Thoracic aorta (tissue), 2 donors: ENCODE measurements around the gene POTEB3. TPM values are rescaled to one million over a fixed set of nuclear protein-coding genes. Genes with fewer than 3 reads are reported as not detected.
"Not testable (repeated sequence)": the region's sequence is repeated elsewhere in the genome, so short reads cannot be mapped to it uniquely, and the experiment has no call there.

Source experiments
- ATAC-seq: fragments of 150-250 bp; one replicate; pipeline ENCODE4 v1.8.0; 2017; ENCODE audit warnings: low read depth; ENCODE audit not compliant: insufficient number of reproducible peaks, low FRiP score
- DNase-seq: peaks from one replicate; pipeline ENCODE4 v3.0.0-alpha.2; 2020; ENCODE audit warnings: low spot score
- H3K27ac ChIP-seq, 2 donors: fragments of 200-600 bp; sonication (generic); 1 replicate in 1 of 2; 2 replicates in 1 of 2; pipeline ENCODE4 v1.5.1; 2016; ENCODE audit warnings: mild to moderate bottlenecking in 2 of 2, moderate library complexity in 2 of 2
- H3K27me3 ChIP-seq: fragments of 200-600 bp; sonication (generic); replicated peaks from 2 replicates; pipeline ENCODE4 v1.6.0; 2016; ENCODE audit warnings: mild to moderate bottlenecking; ENCODE audit not compliant: insufficient read depth
- H3K36me3 ChIP-seq: fragments of 200-600 bp; sonication (generic); one replicate; pipeline ENCODE4 v1.5.1; 2016
- H3K4me1 ChIP-seq, 2 donors: fragments of 200-600 bp; sonication (generic); 1 replicate in 1 of 2; 2 replicates in 1 of 2; pipeline versions ENCODE4 v1.5.1 to v1.6.0; 2016; ENCODE audit warnings: low read depth in 2 of 2, mild to moderate bottlenecking in 1 of 2; ENCODE audit not compliant: control insufficient read depth in 1 of 2
- H3K4me3 ChIP-seq: fragments of 200-600 bp; sonication (generic); 2 replicates; pipeline ENCODE4 v1.5.1; 2016; ENCODE audit warnings: mild to moderate bottlenecking
- H3K9me3 ChIP-seq: fragments of 200-600 bp; sonication (generic); 2 replicates; pipeline ENCODE4 v1.5.1; 2016
- total RNA-seq, 2 donors: library from RNA; depleted of rRNA; stranded (reverse); fragments of >200 nt; gene quantifications; one replicate each; pipeline versions ENCODE4 v1.1.0 to v1.2.3, GENCODE V29; 2016

The POTEB3 gene
- total RNA-seq, result not detected

DNA sequence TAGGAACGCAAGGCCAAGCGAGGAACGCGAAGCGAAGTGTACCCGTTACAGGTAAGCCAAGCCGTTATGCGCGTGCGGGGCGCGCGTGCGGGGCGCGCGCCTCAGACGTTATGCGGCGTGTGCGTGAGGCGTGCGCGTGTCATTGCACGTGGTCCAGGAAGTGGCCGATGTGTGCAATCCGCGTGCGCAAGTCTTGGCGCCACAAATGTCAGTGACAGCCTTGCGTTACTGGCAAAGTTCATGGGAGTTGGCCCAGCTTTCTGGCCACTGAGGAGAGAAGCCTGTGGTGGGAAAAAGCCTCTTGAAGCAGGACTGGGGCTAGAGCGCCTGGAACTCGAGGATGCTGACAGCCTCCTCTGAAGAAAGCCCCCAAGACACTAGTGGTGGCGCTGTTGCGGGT is at the start of gene POTEB3:
Gene POTEB3, minus strand, starts transcription at position 101 of the 400 bp plus-strand sequence. CDS start 488 bp downstream, outside the sequence.
- not testable (repeated sequence) for DNase-seq, H3K4me1 ChIP-seq, H3K9me3 ChIP-seq, H3K27me3 ChIP-seq, H3K4me3 ChIP-seq, H3K36me3 ChIP-seq, H3K27ac ChIP-seq, ATAC-seq

DNA sequence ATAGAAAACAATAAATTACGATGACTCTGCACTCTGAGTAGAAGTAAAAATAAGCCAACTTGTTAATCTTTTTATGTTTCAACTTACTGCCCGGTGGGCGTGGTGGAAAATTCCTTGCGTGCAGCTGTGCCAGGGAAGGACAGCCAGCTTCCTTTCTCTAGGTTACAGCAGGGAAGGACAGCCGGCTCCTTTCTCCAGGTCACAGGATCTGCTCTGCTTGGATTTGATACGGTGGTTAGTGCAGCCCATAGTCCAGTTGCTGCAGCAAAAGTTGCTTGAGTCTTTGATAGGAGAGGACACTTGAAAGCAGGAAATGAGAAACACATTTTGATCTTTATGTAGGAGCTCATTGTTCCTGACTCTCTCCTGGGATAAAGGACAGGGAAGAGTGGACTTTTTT is 13.4 kb upstream of the POTEB3 start:
- H3K36me3 ChIP-seq, ATAC-seq: not testable (repeated sequence)

DNA sequence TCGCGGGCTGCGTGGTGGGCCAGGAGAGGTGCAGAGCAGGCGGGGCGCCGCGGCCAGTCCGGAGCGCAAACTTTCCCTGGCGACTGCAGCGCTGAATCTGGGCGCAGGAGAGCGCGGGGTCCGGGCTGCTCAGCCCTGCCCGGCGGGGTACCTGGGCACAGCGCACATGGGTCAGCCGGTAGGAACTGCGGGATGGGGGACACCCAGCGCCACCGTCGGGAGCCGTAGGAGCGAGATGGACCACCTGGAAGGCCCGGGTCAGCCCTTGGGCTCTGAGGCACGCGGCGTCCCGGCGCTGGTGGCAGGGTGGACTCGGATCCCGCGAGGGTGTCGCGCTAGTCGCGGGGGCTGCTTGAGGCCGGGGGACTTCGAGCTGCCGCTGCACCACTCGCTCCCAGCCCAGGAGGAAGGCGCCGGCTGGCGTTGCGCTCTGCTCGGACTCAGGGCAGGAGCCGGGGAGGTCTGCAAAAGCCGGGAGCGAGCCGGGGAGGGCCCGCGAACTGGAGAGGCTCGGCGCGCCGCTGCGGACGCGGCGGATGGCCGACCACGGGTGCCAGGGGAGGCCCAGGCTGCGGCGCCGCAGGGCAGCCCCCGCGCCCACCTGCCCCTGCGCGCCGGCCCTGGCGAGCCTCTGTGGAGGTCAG is 11.7 kb upstream of the POTEB3 start:
- not testable (repeated sequence) for H3K4me3 ChIP-seq, DNase-seq, ATAC-seq, H3K9me3 ChIP-seq, H3K36me3 ChIP-seq, H3K27me3 ChIP-seq, H3K27ac ChIP-seq, H3K4me1 ChIP-seq

More for the DNA sequence above, 13.4 kb upstream of the POTEB3 start:
- not testable (repeated sequence) for DNase-seq, H3K27ac ChIP-seq, H3K4me1 ChIP-seq, H3K4me3 ChIP-seq, H3K9me3 ChIP-seq, H3K27me3 ChIP-seq

DNA sequence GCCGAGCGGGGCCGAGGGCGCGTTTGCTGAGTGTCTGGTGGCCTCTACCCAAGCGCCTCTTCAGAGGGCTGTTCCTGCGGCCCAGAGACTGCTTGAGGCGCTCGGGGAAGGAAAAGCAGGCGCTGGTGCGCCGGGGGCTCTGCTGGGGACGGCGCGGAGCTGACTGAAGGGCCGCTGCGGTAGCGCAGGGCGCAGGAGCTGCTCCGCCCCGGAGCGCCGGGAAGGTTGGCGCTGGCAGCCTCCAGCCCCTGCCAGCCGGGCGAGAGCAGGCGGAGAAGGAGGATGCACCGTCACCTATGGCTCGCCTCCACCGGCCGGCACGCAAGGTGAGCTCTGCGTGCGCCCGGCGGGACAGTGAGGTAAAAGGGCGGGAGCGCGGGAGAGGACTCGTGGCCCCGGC is 11.2 kb upstream of the POTEB3 start:
- ATAC-seq, H3K4me1 ChIP-seq: not testable (repeated sequence)

DNA sequence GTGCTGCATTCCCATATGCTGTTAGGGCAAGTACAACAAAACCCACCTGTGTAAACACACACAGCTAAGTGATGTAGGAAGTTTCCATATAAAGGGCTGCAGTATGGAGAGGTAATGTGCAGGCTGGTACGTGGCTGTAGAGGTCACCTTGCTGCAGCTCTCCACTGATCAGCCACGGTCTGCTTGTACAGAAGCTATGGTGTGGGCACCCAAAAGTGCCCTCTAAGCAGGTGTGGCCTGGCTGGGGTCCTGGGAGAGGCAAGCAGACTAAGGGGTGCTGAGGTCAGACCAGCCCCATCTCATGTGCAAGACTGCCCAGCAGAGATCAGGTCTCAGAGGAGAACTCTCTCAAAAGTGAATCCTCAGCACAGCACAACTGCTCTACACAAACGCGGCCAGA is 32.9 kb downstream of the POTEB3 start:
- H3K36me3 ChIP-seq, H3K27me3 ChIP-seq, DNase-seq, ATAC-seq, H3K9me3 ChIP-seq, H3K4me3 ChIP-seq, H3K4me1 ChIP-seq, H3K27ac ChIP-seq: not testable (repeated sequence)

More for the DNA sequence above, 11.2 kb upstream of the POTEB3 start:
- not testable (repeated sequence) for H3K27me3 ChIP-seq, H3K4me3 ChIP-seq, H3K27ac ChIP-seq, H3K36me3 ChIP-seq, H3K9me3 ChIP-seq, DNase-seq

DNA sequence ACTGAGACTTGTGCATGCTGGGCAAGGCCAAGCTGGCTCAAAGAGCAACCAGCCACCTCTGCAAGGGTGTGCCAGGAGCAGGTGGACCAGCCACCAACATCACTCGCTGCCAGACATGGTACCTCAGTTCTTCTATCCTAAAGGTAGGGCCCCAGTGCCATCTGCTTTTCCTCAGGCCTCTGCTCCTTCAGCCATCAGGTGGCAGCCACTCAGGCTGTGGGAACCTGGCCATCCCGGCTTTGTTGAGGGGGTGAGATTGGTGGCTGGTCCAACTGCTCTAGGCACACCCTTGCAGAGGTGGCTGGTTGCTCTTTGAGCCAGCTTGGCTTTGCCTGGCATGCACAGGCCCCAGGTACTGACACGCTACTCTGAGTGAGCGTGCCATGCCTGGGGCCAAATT is 38.8 kb downstream of the POTEB3 start:
- not testable (repeated sequence) for H3K9me3 ChIP-seq, H3K27ac ChIP-seq, H3K27me3 ChIP-seq, H3K4me1 ChIP-seq, ATAC-seq, H3K36me3 ChIP-seq, DNase-seq, H3K4me3 ChIP-seq

DNA sequence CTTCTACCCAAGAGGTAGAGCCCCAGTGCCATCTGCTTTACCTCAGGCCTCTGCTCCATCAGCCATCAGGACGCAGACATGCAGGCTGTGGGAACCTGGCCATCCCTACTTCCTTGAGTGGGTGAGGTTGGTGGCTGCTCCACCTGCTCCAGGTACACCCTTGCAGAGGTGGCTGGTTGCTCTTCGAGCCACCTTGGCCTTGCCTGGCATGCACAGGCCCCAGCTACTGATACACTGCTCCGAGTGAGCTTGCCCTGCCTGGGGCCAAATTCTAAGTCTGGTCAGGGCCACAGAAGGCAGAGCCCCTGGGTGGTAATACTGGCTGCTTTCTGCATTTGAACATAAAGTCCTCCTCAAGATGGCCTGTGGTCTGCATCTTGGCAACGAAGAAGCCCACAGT is 41.2 kb downstream of the POTEB3 start:
- H3K4me3 ChIP-seq, H3K36me3 ChIP-seq, H3K27me3 ChIP-seq, H3K27ac ChIP-seq, H3K9me3 ChIP-seq, ATAC-seq, DNase-seq, H3K4me1 ChIP-seq: not testable (repeated sequence)

DNA sequence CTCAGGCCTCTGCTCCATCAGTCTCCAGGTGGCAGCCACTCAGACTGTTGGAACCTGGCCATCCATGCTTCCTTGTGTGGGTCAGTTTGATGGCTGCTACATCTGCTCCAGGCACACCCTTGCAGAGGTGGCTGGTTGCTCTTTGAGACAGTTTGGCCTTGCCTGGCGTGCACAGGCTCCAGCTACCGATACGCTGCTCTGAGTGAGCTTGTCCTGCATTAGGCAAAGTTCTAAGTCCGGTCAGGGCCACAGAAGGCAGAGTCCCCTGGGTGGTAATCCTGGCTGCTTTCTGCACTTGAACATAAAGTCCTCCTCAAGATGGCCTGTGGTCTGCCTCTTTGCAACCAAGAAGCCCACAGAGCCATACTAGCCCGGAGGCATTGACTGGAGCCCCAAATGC is 41.8 kb downstream of the POTEB3 start:
- not testable (repeated sequence) for H3K4me3 ChIP-seq, H3K36me3 ChIP-seq, H3K27me3 ChIP-seq, H3K4me1 ChIP-seq, ATAC-seq, H3K9me3 ChIP-seq, H3K27ac ChIP-seq, DNase-seq

DNA sequence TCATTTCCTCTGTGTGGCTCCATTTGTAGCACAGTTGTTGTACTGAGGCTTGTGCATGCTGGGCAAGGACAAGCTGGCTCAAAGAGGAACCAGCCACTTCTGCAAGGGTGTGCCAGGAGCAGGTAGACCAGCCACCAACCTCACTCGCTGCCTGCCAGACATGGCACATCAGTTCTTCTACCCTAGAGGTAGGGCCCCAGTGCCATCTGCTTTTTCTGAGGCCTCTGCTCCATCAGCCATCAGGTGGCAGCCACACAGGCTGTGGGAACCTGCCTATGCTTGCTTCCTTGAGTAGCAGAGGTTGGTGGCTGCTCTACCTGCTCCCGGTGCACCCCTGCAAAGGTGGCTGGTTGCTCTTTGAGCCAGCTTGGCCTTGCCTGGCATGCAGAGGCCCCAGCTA is 42.6 kb downstream of the POTEB3 start:
- DNase-seq, H3K9me3 ChIP-seq, H3K36me3 ChIP-seq, H3K4me3 ChIP-seq, H3K27ac ChIP-seq, H3K4me1 ChIP-seq, ATAC-seq, H3K27me3 ChIP-seq: not testable (repeated sequence)

DNA sequence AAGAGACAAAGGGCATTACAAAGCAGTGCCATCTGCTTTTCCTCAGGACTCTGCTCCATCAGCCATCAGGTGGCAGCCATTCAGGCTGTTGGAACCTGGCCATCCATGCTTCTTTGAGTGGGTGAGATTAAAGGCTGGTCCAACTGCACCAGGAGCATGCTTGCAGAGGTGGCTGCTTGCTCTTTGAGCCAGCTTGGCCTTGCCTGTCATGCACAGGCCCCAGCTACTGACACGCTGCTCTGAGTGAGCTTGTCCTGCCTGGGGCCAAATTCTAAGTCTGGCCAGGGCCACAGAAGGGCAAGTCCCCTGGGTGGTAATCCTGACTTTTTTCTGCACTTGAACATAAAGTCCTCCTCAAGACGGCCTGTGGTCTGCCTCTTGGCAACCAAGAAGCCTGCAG is 43.1 kb downstream of the POTEB3 start:
- not testable (repeated sequence) for H3K4me1 ChIP-seq, H3K36me3 ChIP-seq, H3K9me3 ChIP-seq, ATAC-seq, H3K27ac ChIP-seq, DNase-seq, H3K4me3 ChIP-seq, H3K27me3 ChIP-seq

DNA sequence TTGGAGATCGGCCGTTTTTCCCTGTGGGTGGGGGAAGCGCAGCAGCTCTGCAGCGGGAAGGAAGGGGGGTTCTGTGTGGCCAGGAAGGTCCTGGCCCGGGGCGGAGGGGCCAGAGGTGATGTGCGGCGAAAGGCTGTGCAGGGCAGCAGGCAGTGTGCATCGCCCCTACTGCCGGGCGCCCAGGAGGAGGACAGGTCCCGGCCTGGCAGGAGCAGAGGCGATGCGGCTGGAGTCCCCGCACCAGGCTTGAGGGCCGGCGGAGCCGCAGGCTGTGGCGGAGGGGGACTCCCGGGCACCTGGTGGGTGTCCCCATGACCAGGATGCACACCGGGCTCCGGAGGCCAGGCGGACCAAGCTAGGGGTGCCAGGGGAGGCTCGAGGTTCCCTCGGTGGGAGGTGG is 54.3 kb downstream of the POTEB3 start:
- H3K9me3 ChIP-seq, ATAC-seq, H3K27me3 ChIP-seq, DNase-seq, H3K27ac ChIP-seq, H3K4me1 ChIP-seq, H3K4me3 ChIP-seq, H3K36me3 ChIP-seq: not testable (repeated sequence)

DNA sequence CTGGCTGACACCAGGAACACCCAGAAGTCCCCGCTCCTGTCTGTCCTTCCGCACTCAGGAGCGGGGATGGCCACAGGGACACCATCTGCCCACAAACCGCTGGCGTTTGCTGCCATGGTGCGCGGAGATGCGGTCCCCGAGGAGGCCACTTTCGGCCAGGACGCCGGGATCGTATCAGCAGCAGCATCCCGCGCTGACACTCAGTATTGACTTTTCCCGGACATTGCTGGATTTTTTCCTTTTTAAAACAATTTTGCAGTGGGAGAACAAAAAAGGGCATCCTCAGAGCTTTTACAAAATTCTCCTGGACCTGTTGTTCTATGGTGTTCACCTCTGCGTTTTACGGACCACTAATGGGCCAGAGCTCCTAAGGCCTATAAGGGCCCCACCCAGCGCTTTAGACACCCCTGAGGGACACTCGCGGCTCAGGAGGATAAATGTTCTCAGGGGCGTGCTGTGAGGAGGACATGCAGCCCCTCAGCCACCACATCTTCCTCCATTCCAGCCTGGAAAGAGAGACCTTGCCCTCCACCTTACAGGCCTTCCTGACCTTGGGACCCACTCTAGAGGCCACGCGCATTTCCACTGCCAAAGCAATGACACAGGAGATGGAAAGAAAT is 56.3 kb downstream of the POTEB3 start:
- not testable (repeated sequence) for ATAC-seq, H3K27ac ChIP-seq, H3K9me3 ChIP-seq, H3K4me3 ChIP-seq, H3K36me3 ChIP-seq, DNase-seq, H3K4me1 ChIP-seq, H3K27me3 ChIP-seq

DNA sequence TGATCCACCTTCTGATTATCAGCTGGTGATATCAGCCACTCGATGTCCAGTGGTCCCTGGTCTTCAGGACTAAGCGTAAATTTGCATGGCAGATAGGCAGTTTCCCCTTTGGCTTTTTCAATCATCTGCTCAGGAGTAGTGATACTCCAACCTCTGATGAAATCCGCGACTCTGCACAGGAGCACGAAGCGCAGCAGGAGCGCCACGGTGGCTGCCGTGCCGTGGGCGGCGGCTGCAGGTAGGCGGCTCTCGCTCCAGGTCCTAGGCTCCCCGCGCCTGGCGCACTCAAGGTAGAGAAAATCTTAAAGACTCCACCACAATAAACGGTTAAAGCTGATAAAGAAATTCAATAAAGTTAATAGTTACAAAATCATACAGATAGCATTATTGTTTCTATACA is 66.6 kb downstream of the POTEB3 start:
- not testable (repeated sequence) for H3K27me3 ChIP-seq, H3K36me3 ChIP-seq, ATAC-seq, H3K9me3 ChIP-seq, H3K4me3 ChIP-seq, DNase-seq, H3K4me1 ChIP-seq, H3K27ac ChIP-seq
